ENCODE data around the gene GEMIN7. TPM values are rescaled to one million over a fixed set of nuclear protein-coding genes. Genes with fewer than 3 reads are reported as not detected.

The GEMIN7 gene
- total and polyA plus RNA-seq, 2 of the 13 experiments (the other 11 are each of a cell fraction or from before 2014, with no cell fraction given): 24.1 to 30.6 TPM

DNA sequence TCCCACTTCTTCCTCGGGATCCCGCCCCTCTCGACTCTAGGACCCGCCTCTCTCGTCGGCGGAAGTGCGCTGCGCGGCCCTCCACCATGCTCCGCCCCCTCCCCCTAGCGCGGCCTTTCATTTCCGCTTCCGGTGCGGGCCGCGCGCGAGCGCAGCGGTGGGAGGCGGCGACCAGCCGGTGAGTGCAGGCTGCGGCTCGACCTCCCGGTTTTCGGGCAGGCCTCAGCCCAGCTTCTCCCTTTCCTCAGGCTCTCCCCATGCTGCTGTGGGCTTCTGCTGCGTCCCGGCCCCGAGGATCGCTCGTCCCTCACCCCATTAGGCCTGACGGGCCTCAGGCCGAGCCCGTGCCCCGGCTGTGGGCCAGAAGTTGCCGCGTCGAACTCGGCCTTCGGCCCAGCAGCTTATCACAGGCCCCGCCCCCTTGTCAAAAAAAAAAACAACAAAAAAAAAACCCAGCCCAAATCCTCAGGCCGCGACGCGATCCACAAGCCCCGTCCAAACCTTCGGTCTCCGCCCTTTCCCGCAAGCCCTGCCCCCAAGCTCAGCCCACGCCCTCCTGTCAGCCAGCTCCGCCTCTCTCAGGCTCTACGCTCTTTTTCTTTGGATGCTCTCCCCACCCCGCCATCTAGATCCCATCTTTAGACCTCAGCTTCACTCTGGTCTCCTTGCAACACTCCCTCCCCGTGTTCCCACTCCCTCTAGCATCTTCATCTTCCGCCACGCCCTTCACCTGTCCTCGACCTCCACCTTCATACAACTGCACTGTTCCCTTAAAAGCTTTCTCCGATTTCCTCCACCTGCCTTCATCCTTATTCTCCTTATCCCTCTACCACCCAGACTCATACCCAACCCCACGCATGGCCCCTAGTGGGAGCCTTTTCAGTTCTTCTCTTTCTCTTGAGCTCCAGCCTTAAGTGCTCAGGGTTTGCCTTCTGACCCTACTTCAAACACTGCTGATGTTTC, 39.8 kb upstream of the GEMIN7 start, which contains the start of gene CLASRP (continued):
- no peak for TF ChIP-seq ZNF557 (CRISPR knock-in tag; IDR thresholded peaks at IDR 0.05)
- TF ChIP-seq HNRNPK (IDR thresholded peaks at IDR 0.05; ENCODE audit: low read depth, low read length, poor library complexity, severe bottlenecking): peak; percentile 84
- TF ChIP-seq ZBTB42 (CRISPR knock-in tag; IDR thresholded peaks at IDR 0.05): no peak
- TF ChIP-seq ZNF652 (CRISPR knock-in tag; IDR thresholded peaks at IDR 0.05; ENCODE audit: borderline replicate concordance, low read depth): no peak
- TF ChIP-seq BRCA1 (CRISPR knock-in tag; IDR thresholded peaks at IDR 0.05): peak; percentile 77; the same call in 1 of the 2 replicates
- TF ChIP-seq ZNF367 (CRISPR knock-in tag; IDR thresholded peaks at IDR 0.05; ENCODE audit: borderline replicate concordance): no peak
- no peak for TF ChIP-seq RFXANK (CRISPR knock-in tag; IDR thresholded peaks at IDR 0.05)
- TF ChIP-seq RFXAP (CRISPR knock-in tag; IDR thresholded peaks at IDR 0.05; ENCODE audit: borderline replicate concordance): peak; percentile 69; the same call in 1 of the 2 replicates
- TF ChIP-seq ZSCAN29 (CRISPR knock-in tag; conservative IDR thresholded peaks at IDR 0.05): no peak
- no peak for TF ChIP-seq POLR2AphosphoS2 (IDR thresholded peaks at IDR 0.05; ENCODE audit: low read depth, low read length)
- TF ChIP-seq, protein P1, sequence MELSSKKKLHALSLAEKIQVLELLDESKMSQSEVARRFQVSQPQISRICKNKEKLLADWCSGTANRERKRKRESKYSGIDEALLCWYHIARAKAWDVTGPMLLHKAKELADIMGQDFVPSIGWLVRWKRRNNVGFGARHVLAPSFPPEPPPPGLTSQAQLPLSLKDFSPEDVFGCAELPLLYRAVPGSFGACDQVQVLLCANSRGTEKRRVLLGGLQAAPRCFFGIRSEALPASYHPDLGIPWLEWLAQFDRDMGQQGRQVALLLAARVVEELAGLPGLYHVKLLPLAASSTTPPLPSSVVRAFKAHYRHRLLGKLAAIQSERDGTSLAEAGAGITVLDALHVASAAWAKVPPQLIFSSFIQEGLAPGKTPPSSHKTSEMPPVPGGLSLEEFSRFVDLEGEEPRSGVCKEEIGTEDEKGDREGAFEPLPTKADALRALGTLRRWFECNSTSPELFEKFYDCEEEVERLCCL (CRISPR knock-in tag; IDR thresholded peaks at IDR 0.05; ENCODE audit: borderline replicate concordance): peak; percentile 56; the same call in 1 of the 2 replicates
- TF ChIP-seq MTF1 (CRISPR knock-in tag; IDR thresholded peaks at IDR 0.05): no peak
- TF ChIP-seq TMF1 (CRISPR knock-in tag; IDR thresholded peaks at IDR 0.05; ENCODE audit: low read depth): 0 out of 2 replicates have a peak, but pooled peaks have one; percentile 74
- TF ChIP-seq PITX1 (CRISPR knock-in tag; IDR thresholded peaks at IDR 0.05): peak; percentile 79
- TF ChIP-seq EZH2 (conservative IDR thresholded peaks at IDR 0.05; ENCODE audit: low read depth, low read length): no peak
- TF ChIP-seq RARA (CRISPR knock-in tag; IDR thresholded peaks at IDR 0.05): no peak
- TF ChIP-seq, protein P2, sequence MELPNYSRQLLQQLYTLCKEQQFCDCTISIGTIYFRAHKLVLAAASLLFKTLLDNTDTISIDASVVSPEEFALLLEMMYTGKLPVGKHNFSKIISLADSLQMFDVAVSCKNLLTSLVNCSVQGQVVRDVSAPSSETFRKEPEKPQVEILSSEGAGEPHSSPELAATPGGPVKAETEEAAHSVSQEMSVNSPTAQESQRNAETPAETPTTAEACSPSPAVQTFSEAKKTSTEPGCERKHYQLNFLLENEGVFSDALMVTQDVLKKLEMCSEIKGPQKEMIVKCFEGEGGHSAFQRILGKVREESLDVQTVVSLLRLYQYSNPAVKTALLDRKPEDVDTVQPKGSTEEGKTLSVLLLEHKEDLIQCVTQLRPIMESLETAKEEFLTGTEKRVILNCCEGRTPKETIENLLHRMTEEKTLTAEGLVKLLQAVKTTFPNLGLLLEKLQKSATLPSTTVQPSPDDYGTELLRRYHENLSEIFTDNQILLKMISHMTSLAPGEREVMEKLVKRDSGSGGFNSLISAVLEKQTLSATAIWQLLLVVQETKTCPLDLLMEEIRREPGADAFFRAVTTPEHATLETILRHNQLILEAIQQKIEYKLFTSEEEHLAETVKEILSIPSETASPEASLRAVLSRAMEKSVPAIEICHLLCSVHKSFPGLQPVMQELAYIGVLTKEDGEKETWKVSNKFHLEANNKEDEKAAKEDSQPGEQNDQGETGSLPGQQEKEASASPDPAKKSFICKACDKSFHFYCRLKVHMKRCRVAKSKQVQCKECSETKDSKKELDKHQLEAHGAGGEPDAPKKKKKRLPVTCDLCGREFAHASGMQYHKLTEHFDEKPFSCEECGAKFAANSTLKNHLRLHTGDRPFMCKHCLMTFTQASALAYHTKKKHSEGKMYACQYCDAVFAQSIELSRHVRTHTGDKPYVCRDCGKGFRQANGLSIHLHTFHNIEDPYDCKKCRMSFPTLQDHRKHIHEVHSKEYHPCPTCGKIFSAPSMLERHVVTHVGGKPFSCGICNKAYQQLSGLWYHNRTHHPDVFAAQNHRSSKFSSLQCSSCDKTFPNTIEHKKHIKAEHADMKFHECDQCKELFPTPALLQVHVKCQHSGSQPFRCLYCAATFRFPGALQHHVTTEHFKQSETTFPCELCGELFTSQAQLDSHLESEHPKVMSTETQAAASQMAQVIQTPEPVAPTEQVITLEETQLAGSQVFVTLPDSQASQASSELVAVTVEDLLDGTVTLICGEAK (IDR thresholded peaks at IDR 0.05): peak; percentile 87
- TF ChIP-seq, protein P2 (CRISPR knock-in tag; IDR thresholded peaks at IDR 0.05): no peak
- no peak for TF ChIP-seq NR1H2 (CRISPR knock-in tag; IDR thresholded peaks at IDR 0.05; ENCODE audit: borderline replicate concordance, low read depth)
- no peak for TF ChIP-seq ZNF510 (CRISPR knock-in tag; IDR thresholded peaks at IDR 0.05; ENCODE audit: low read depth)
